ENCODE data around the gene KCTD1. TPM values are rescaled to one million over a fixed set of nuclear protein-coding genes. Genes with fewer than 3 reads are reported as not detected.

KCTD1 gene
- total RNA-seq, 2 experiments from 2014 or later: 3.2 to 4.2 TPM

GRCh38 chr18:26432651-26433424 lies 115.5 kb downstream of the KCTD1 start:
- Mint-ChIP-seq H3K4me3 (no peak overlapping the region), H3K27me3 (peaks cover 3% of the 10 kb centered on the region), H3K9me3 (ENCODE audit: low read depth) (peaks cover 1% of the 10 kb centered on the region), H3K4me1 (no peaks in the 10 kb centered on the region), H3K36me3 (ENCODE audit: low read depth) (no peaks in the 10 kb centered on the region), H3K27ac (no peak overlapping the region)
- DNase-seq: no peak
- intact Hi-C loops (cut with DNase I, micrococcal nuclease): no loop called here
- no peak for ATAC-seq
- ChIA-PET POLR2A (no interaction called here), CTCF (interaction anchor here (1.9 kb wide), 1 partner anchor 49 kb away, joined by 6 read pairs; no protein-coding TSS in a partner anchor)

GRCh38 chr18:26429535-26430226 lies 118.7 kb downstream of the KCTD1 start:
- ATAC-seq: no peak
- Mint-ChIP-seq H3K27me3 (peaks cover 3% of the 10 kb centered on the region), H3K36me3 (ENCODE audit: low read depth) (no peaks in the 10 kb centered on the region), H3K9me3 (ENCODE audit: low read depth) (peaks cover 1% of the 10 kb centered on the region), H3K27ac (no peak overlapping the region), H3K4me3 (no peak overlapping the region), H3K4me1 (no peaks in the 10 kb centered on the region)
- DNase-seq: no peak
- intact Hi-C loops (cut with DNase I, micrococcal nuclease): no loop called here
- POLR2A ChIA-PET: no interaction called here
- CTCF ChIA-PET: no interaction called here

GRCh38 chr18:26425148-26425531 lies 123.2 kb downstream of the KCTD1 start:
- Mint-ChIP-seq H3K4me1 (no peaks in the 10 kb centered on the region), H3K27ac (no peak overlapping the region), H3K9me3 (ENCODE audit: low read depth) (no peaks in the 10 kb centered on the region), H3K36me3 (ENCODE audit: low read depth) (peaks cover under 1% of the 10 kb centered on the region), H3K4me3 (no peak overlapping the region), H3K27me3 (no peaks in the 10 kb centered on the region)
- POLR2A ChIA-PET: no interaction called here
- intact Hi-C loops (cut with DNase I, micrococcal nuclease): no loop called here
- ATAC-seq (no peak), DNase-seq (no peak)
- CTCF ChIA-PET: no interaction called here

- intact Hi-C loops (cut with DNase I, micrococcal nuclease): no loop called here
- Mint-ChIP-seq H3K27ac (no peak overlapping the region), H3K27me3 (no peaks in the 10 kb centered on the region), H3K4me1 (no peaks in the 10 kb centered on the region), H3K9me3 (ENCODE audit: low read depth) (no peaks in the 10 kb centered on the region), H3K36me3 (ENCODE audit: low read depth) (peaks cover 1% of the 10 kb centered on the region), H3K4me3 (no peak overlapping the region)
- ATAC-seq (no peak), DNase-seq (no peak)
- ChIA-PET CTCF (no interaction called here), POLR2A (no interaction called here)
Observed at GRCh38 chr18:26424428-26425147, 123.8 kb downstream of the KCTD1 start.

- intact Hi-C loops (cut with DNase I, micrococcal nuclease): no loop called here
- ATAC-seq (no peak), DNase-seq (no peak)
- H3K4me1 Mint-ChIP-seq: no peaks in the 10 kb centered on the region
- no peak overlapping the region for H3K27ac Mint-ChIP-seq
- no peaks in the 10 kb centered on the region for H3K9me3 Mint-ChIP-seq (ENCODE audit: low read depth)
- H3K36me3 Mint-ChIP-seq (ENCODE audit: low read depth): peaks cover 1% of the 10 kb centered on the region
- no peak overlapping the region for H3K4me3 Mint-ChIP-seq
- ChIA-PET CTCF (no interaction called here), POLR2A (interaction anchor here (0.6 kb wide), 1 partner anchor 507 kb away, joined by 4 read pairs; no protein-coding TSS in a partner anchor)
- H3K27me3 Mint-ChIP-seq: no peaks in the 10 kb centered on the region
Observed at GRCh38 chr18:26422472-26423162, 125.7 kb downstream of the KCTD1 start.

GRCh38 chr18:26421931-26422330 lies 126.4 kb downstream of the KCTD1 start:
- H3K9me3 Mint-ChIP-seq (ENCODE audit: low read depth): no peaks in the 10 kb centered on the region
- H3K4me1 Mint-ChIP-seq: no peaks in the 10 kb centered on the region
- intact Hi-C loops (cut with DNase I, micrococcal nuclease): no loop called here
- ATAC-seq: no peak
- ChIA-PET POLR2A (no interaction called here), CTCF (interaction anchor here (0.5 kb wide), 1 partner anchor 105 kb away, joined by 3 read pairs; no protein-coding TSS in a partner anchor)
- H3K36me3 Mint-ChIP-seq (ENCODE audit: low read depth): peaks cover 1% of the 10 kb centered on the region
- no peaks in the 10 kb centered on the region for H3K27me3 Mint-ChIP-seq
- H3K27ac Mint-ChIP-seq: no peak overlapping the region
- DNase-seq: no peak
- H3K4me3 Mint-ChIP-seq: no peak overlapping the region

- H3K4me1 Mint-ChIP-seq: no peaks in the 10 kb centered on the region
- peaks cover 1% of the 10 kb centered on the region for H3K36me3 Mint-ChIP-seq (ENCODE audit: low read depth)
- intact Hi-C loops (cut with DNase I, micrococcal nuclease): no loop called here
- no peaks in the 10 kb centered on the region for H3K9me3 Mint-ChIP-seq (ENCODE audit: low read depth)
- no peak overlapping the region for H3K27ac Mint-ChIP-seq
- H3K4me3 Mint-ChIP-seq: no peak overlapping the region
- no peaks in the 10 kb centered on the region for H3K27me3 Mint-ChIP-seq
- DNase-seq: no peak
- no peak for ATAC-seq
- CTCF ChIA-PET: interaction anchor here (0.5 to 0.6 kb wide), 2 partner anchors 35 to 105 kb away, joined by 3 read pairs; no protein-coding TSS in a partner anchor
- POLR2A ChIA-PET: no interaction called here
Observed at GRCh38 chr18:26421503-26421902, 126.8 kb downstream of the KCTD1 start.

- DNase-seq: no peak
- ChIA-PET POLR2A (no interaction called here), CTCF (no interaction called here)
- Mint-ChIP-seq H3K27me3 (no peaks in the 10 kb centered on the region), H3K4me3 (no peak overlapping the region), H3K36me3 (ENCODE audit: low read depth) (peaks cover 1% of the 10 kb centered on the region), H3K4me1 (no peaks in the 10 kb centered on the region), H3K27ac (no peak overlapping the region), H3K9me3 (ENCODE audit: low read depth) (no peaks in the 10 kb centered on the region)
- intact Hi-C loops (cut with DNase I, micrococcal nuclease): no loop called here
- no peak for ATAC-seq
Observed at GRCh38 chr18:26419746-26420145, 128.6 kb downstream of the KCTD1 start.

GRCh38 chr18:26418225-26418624 lies 130.1 kb downstream of the KCTD1 start:
- Mint-ChIP-seq H3K9me3 (ENCODE audit: low read depth) (no peaks in the 10 kb centered on the region), H3K4me3 (no peak overlapping the region), H3K27ac (no peak overlapping the region), H3K4me1 (no peaks in the 10 kb centered on the region), H3K27me3 (no peaks in the 10 kb centered on the region), H3K36me3 (ENCODE audit: low read depth) (peaks cover 1% of the 10 kb centered on the region)
- intact Hi-C loops (cut with DNase I, micrococcal nuclease): no loop called here
- CTCF ChIA-PET: no interaction called here
- ATAC-seq: no peak
- POLR2A ChIA-PET: no interaction called here
- DNase-seq: no peak

- CTCF ChIA-PET: no interaction called here
Observed at GRCh38 chr18:26417190-26417589, 131.2 kb downstream of the KCTD1 start.

GRCh38 chr18:26416652-26417150 lies 131.7 kb downstream of the KCTD1 start:
- DNase-seq (no peak), ATAC-seq (no peak)
- H3K9me3 Mint-ChIP-seq (ENCODE audit: low read depth): no peaks in the 10 kb centered on the region
- no peaks in the 10 kb centered on the region for H3K4me1 Mint-ChIP-seq
- POLR2A ChIA-PET: no interaction called here
- no peak overlapping the region for H3K4me3 Mint-ChIP-seq
- CTCF ChIA-PET: interaction anchor here (0.6 kb wide), 1 partner anchor 1126 kb away, joined by 4 read pairs; no protein-coding TSS in a partner anchor
- H3K27ac Mint-ChIP-seq: no peak overlapping the region
- H3K36me3 Mint-ChIP-seq (ENCODE audit: low read depth): peaks cover 1% of the 10 kb centered on the region
- intact Hi-C loops (cut with DNase I, micrococcal nuclease): no loop called here
- H3K27me3 Mint-ChIP-seq: no peaks in the 10 kb centered on the region

More at GRCh38 chr18:26417190-26417589, 131.2 kb downstream of the KCTD1 start:
- DNase-seq: no peak
- no peak overlapping the region for H3K4me3 Mint-ChIP-seq
- peaks cover 1% of the 10 kb centered on the region for H3K36me3 Mint-ChIP-seq (ENCODE audit: low read depth)
- POLR2A ChIA-PET: no interaction called here
- no peaks in the 10 kb centered on the region for H3K9me3 Mint-ChIP-seq (ENCODE audit: low read depth)
- no peaks in the 10 kb centered on the region for H3K4me1 Mint-ChIP-seq
- no peaks in the 10 kb centered on the region for H3K27me3 Mint-ChIP-seq
- intact Hi-C loops (cut with DNase I, micrococcal nuclease): no loop called here
- ATAC-seq: no peak
- no peak overlapping the region for H3K27ac Mint-ChIP-seq
